ENCODE measurements around the gene NOL6. TPM values are rescaled to one million over a fixed set of nuclear protein-coding genes. Genes with fewer than 3 reads are reported as not detected.

The NOL6 gene
- total and polyA plus RNA-seq, 9 of the 15 experiments (the other 6 are each of a cell fraction or from before 2014, with no cell fraction given), result 7.7 to 58.9 (median 27.0) TPM

- no peak for TF ChIP-seq HBP1 (CRISPR knock-in tag; IDR thresholded peaks at IDR 0.05)
- no peak for TF ChIP-seq CHD4 (IDR thresholded peaks at IDR 0.05; ENCODE audit: insufficient read depth, insufficient replicate concordance, low read depth, low read length, poor library complexity, severe bottlenecking)
- TF ChIP-seq, protein P1, sequence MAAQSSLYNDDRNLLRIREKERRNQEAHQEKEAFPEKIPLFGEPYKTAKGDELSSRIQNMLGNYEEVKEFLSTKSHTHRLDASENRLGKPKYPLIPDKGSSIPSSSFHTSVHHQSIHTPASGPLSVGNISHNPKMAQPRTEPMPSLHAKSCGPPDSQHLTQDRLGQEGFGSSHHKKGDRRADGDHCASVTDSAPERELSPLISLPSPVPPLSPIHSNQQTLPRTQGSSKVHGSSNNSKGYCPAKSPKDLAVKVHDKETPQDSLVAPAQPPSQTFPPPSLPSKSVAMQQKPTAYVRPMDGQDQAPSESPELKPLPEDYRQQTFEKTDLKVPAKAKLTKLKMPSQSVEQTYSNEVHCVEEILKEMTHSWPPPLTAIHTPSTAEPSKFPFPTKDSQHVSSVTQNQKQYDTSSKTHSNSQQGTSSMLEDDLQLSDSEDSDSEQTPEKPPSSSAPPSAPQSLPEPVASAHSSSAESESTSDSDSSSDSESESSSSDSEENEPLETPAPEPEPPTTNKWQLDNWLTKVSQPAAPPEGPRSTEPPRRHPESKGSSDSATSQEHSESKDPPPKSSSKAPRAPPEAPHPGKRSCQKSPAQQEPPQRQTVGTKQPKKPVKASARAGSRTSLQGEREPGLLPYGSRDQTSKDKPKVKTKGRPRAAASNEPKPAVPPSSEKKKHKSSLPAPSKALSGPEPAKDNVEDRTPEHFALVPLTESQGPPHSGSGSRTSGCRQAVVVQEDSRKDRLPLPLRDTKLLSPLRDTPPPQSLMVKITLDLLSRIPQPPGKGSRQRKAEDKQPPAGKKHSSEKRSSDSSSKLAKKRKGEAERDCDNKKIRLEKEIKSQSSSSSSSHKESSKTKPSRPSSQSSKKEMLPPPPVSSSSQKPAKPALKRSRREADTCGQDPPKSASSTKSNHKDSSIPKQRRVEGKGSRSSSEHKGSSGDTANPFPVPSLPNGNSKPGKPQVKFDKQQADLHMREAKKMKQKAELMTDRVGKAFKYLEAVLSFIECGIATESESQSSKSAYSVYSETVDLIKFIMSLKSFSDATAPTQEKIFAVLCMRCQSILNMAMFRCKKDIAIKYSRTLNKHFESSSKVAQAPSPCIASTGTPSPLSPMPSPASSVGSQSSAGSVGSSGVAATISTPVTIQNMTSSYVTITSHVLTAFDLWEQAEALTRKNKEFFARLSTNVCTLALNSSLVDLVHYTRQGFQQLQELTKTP (IDR thresholded peaks at IDR 0.05; ENCODE audit: low read depth in 1 of 2, partially characterized antibody in 2 of 2), result no peak
- TF ChIP-seq, protein P2, sequence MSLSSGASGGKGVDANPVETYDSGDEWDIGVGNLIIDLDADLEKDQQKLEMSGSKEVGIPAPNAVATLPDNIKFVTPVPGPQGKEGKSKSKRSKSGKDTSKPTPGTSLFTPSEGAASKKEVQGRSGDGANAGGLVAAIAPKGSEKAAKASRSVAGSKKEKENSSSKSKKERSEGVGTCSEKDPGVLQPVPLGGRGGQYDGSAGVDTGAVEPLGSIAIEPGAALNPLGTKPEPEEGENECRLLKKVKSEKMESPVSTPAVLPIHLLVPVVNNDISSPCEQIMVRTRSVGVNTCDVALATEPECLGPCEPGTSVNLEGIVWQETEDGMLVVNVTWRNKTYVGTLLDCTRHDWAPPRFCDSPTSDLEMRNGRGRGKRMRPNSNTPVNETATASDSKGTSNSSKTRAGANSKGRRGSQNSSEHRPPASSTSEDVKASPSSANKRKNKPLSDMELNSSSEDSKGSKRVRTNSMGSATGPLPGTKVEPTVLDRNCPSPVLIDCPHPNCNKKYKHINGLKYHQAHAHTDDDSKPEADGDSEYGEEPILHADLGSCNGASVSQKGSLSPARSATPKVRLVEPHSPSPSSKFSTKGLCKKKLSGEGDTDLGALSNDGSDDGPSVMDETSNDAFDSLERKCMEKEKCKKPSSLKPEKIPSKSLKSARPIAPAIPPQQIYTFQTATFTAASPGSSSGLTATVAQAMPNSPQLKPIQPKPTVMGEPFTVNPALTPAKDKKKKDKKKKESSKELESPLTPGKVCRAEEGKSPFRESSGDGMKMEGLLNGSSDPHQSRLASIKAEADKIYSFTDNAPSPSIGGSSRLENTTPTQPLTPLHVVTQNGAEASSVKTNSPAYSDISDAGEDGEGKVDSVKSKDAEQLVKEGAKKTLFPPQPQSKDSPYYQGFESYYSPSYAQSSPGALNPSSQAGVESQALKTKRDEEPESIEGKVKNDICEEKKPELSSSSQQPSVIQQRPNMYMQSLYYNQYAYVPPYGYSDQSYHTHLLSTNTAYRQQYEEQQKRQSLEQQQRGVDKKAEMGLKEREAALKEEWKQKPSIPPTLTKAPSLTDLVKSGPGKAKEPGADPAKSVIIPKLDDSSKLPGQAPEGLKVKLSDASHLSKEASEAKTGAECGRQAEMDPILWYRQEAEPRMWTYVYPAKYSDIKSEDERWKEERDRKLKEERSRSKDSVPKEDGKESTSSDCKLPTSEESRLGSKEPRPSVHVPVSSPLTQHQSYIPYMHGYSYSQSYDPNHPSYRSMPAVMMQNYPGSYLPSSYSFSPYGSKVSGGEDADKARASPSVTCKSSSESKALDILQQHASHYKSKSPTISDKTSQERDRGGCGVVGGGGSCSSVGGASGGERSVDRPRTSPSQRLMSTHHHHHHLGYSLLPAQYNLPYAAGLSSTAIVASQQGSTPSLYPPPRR (CRISPR knock-in tag; IDR thresholded peaks at IDR 0.05; ENCODE audit: borderline replicate concordance), result no peak
Measured at GRCh38 chr9:33442125-33442524, 31.6 kb downstream of the NOL6 start (continued).
